Keratinocyte (primary cell): ENCODE data around the gene CEP85L. TPM values are rescaled to one million over a fixed set of nuclear protein-coding genes. Genes with fewer than 3 reads are reported as not detected.

Experiments
- DNase-seq: peaks from one replicate; pipeline ENCODE4 v3.0.0-alpha.2; 2011; ENCODE audit warnings: low read depth, missing footprints, low spot score
- FAIRE-seq: peaks from 2 replicates; lab custom pipeline; 2011; peaks lifted over from hg19 to GRCh38; lab: Jason Lieb, UNC
- H2AFZ ChIP-seq: 2 replicates; pipeline ENCODE4 v1.6.0; 2012; ENCODE audit warnings: low read length, control low read depth, inconsistent platforms; ENCODE audit not compliant: control insufficient read depth
- H3K27ac ChIP-seq: 2 replicates; pipeline ENCODE4 v1.5.1; 2011; ENCODE audit warnings: low read length; ENCODE audit not compliant: control insufficient read depth, insufficient read depth
- H3K27me3 ChIP-seq: 3 replicates; pipeline ENCODE4 v1.6.0; 2011; ENCODE audit warnings: low read length; ENCODE audit not compliant: control insufficient read depth, insufficient read depth; ENCODE audit errors: extremely low read depth
- H3K36me3 ChIP-seq, 2 experiments: 2 replicates in 1 of 2; 3 replicates in 1 of 2; pipeline ENCODE4 v1.5.1; 2011; ENCODE audit warnings: low read length in 2 of 2, mild to moderate bottlenecking in 1 of 2; ENCODE audit not compliant: control insufficient read depth in 2 of 2, insufficient read depth in 2 of 2; ENCODE audit errors: extremely low read depth in 1 of 2
- H3K4me1 ChIP-seq: 3 replicates; pipeline ENCODE4 v1.5.1; 2011; ENCODE audit warnings: low read length; ENCODE audit not compliant: control insufficient read depth, insufficient read depth; ENCODE audit errors: extremely low read depth
- H3K4me2 ChIP-seq: 3 replicates; pipeline ENCODE4 v1.6.0; 2011; ENCODE audit warnings: low read depth, low read length; ENCODE audit not compliant: control insufficient read depth, insufficient read depth; ENCODE audit errors: extremely low read depth
- H3K4me3 ChIP-seq, 3 experiments: fragments of 200-600 bp in 1 of 3; sonication (generic) in 1 of 3; 2 replicates in 2 of 3; 3 replicates in 1 of 3; pipeline ENCODE4 v1.5.1; 2011 to 2016; ENCODE audit warnings: low read length in 3 of 3, mild to moderate bottlenecking in 3 of 3, control low read depth in 2 of 3, inconsistent platforms in 1 of 3, low read depth in 1 of 3, mixed read lengths in 1 of 3, mixed run types in 1 of 3, moderate library complexity in 1 of 3; ENCODE audit not compliant: control insufficient read depth in 2 of 3, insufficient read depth in 2 of 3; ENCODE audit errors: extremely low read depth in 1 of 3
- H3K79me2 ChIP-seq: 2 replicates; pipeline ENCODE4 v1.6.0; 2012; ENCODE audit warnings: low read length; ENCODE audit not compliant: control insufficient read depth, insufficient read depth
- H3K9ac ChIP-seq: 3 replicates; pipeline ENCODE4 v1.6.0; 2011; ENCODE audit warnings: low read length; ENCODE audit not compliant: control insufficient read depth, insufficient read depth; ENCODE audit errors: extremely low read depth
- H3K9me1 ChIP-seq: 3 replicates; pipeline ENCODE4 v1.6.0; 2011; ENCODE audit warnings: low read length; ENCODE audit not compliant: control insufficient read depth, insufficient read depth; ENCODE audit errors: extremely low read depth
- H3K9me3 ChIP-seq: 2 replicates; pipeline ENCODE4 v1.5.1; 2012; ENCODE audit warnings: low read depth, low read length; ENCODE audit not compliant: control insufficient read depth
- H4K20me1 ChIP-seq: 3 replicates; pipeline ENCODE4 v1.6.0; 2011; ENCODE audit warnings: low read length; ENCODE audit not compliant: control insufficient read depth, insufficient read depth; ENCODE audit errors: extremely low read depth
- CTCF ChIP-seq, 3 experiments: IDR thresholded peaks in 1 of 3; conservative IDR thresholded peaks in 1 of 3; optimal IDR thresholded peaks in 1 of 3; 2 replicates in 2 of 3; 3 replicates in 1 of 3; pipeline versions ENCODE3 to v1.5.1; 2011; ENCODE audit warnings: low read length in 3 of 3, mild to moderate bottlenecking in 3 of 3, moderate library complexity in 2 of 3, control low read depth in 1 of 3, inconsistent platforms in 1 of 3; ENCODE audit not compliant: insufficient read depth in 2 of 3; ENCODE audit errors: extremely low read depth in 1 of 3
- EZH2 ChIP-seq: IDR thresholded peaks from one replicate; pipeline ENCODE4 v1.6.1; 2012; ENCODE audit warnings: inconsistent platforms, mild to moderate bottlenecking, low read length, moderate library complexity
- dilution Hi-C: fragments of 300-500 bp; cut with MboI; formaldehyde crosslinking; loops from one replicate; pipeline ENCODE4 v1.7.0; 2020; ENCODE audit warnings: low sequenced_read_pairs; ENCODE audit not compliant: extremely low pct_ligation_motif_present
- polyA plus RNA-seq, 5 experiments: library from polyadenylated mRNA; depleted of rRNA in 3 of 5; stranded (reverse) in 3 of 5; stranded (forward) in 1 of 5; unstranded in 1 of 5; fragments of >200 nt; gene quantifications; 1 replicate in 1 of 5; 2 replicates in 3 of 5; 3 replicates in 1 of 5; pipeline versions ENCODE4 v1.2.1 to v1.2.3, GENCODE V29; 2011 to 2012; ENCODE audit warnings: missing spikeins in 2 of 5, low read depth in 1 of 5, low replicate concordance in 1 of 5

Gene CEP85L
- polyA plus RNA-seq, 1 donor (not counting 4 experiments of a cell fraction or from before 2014, with no cell fraction given), result 3.5 TPM

GRCh38 chr6:118663993-118664985 lies 12.9 kb upstream of the CEP85L start:
- no peaks in the 10 kb centered on the region for H4K20me1 ChIP-seq
- no peak overlapping the region for H3K27ac ChIP-seq
- no peak overlapping the region for H3K9ac ChIP-seq
- H3K9me1 ChIP-seq, result no peaks in the 10 kb centered on the region
- no peaks in the 10 kb centered on the region for H3K36me3 ChIP-seq
- H3K4me1 ChIP-seq, result no peaks in the 10 kb centered on the region
- TF ChIP-seq EZH2, result no peak
- no peak for TF ChIP-seq CTCF (optimal IDR thresholded peaks at IDR 0.05 in 1 of 3, IDR thresholded peaks at IDR 0.05 in 1 of 3, conservative IDR thresholded peaks at IDR 0.05 in 1 of 3; ENCODE audit: extremely low read depth in 1 of 3, insufficient read depth in 2 of 3, low read length in 3 of 3)
- DNase-seq (no peak), FAIRE-seq (no peak)
- no peak overlapping the region for H3K4me2 ChIP-seq
- dilution Hi-C loops, result no loop called here
- no peaks in the 10 kb centered on the region for H3K27me3 ChIP-seq
- H2AFZ ChIP-seq, result no peak overlapping the region
- no peaks in the 10 kb centered on the region for H3K79me2 ChIP-seq
- no peak overlapping the region for H3K4me3 ChIP-seq
- no peaks in the 10 kb centered on the region for H3K9me3 ChIP-seq

GRCh38 chr6:118661831-118662230 lies 10.4 kb upstream of the CEP85L start:
- dilution Hi-C loops, result no loop called here
- Histone ChIP-seq H3K9me3 (no peaks in the 10 kb centered on the region), H3K27me3 (no peaks in the 10 kb centered on the region), H3K4me2 (no peak overlapping the region), H3K4me1 (no peaks in the 10 kb centered on the region), H4K20me1 (no peaks in the 10 kb centered on the region), H3K9me1 (no peaks in the 10 kb centered on the region), H3K9ac (no peak overlapping the region), H3K36me3 (no peaks in the 10 kb centered on the region), H3K4me3 (no peak overlapping the region), H3K79me2 (no peaks in the 10 kb centered on the region), H3K27ac (no peak overlapping the region), H2AFZ (no peak overlapping the region)
- FAIRE-seq (no peak), DNase-seq (no peak)
- TF ChIP-seq CTCF (optimal IDR thresholded peaks at IDR 0.05 in 1 of 3, IDR thresholded peaks at IDR 0.05 in 1 of 3, conservative IDR thresholded peaks at IDR 0.05 in 1 of 3; ENCODE audit: extremely low read depth in 1 of 3, insufficient read depth in 2 of 3, low read length in 3 of 3) (no peak), EZH2 (no peak)
